Measurements from ENCODE around the gene ARMS2. TPM values are rescaled to one million over a fixed set of nuclear protein-coding genes. Genes with fewer than 3 reads are reported as not detected.

Gene ARMS2
- total and polyA plus RNA-seq, 2 donors (not counting 1 experiment from before 2014, with no cell fraction given), result not detected

DNA sequence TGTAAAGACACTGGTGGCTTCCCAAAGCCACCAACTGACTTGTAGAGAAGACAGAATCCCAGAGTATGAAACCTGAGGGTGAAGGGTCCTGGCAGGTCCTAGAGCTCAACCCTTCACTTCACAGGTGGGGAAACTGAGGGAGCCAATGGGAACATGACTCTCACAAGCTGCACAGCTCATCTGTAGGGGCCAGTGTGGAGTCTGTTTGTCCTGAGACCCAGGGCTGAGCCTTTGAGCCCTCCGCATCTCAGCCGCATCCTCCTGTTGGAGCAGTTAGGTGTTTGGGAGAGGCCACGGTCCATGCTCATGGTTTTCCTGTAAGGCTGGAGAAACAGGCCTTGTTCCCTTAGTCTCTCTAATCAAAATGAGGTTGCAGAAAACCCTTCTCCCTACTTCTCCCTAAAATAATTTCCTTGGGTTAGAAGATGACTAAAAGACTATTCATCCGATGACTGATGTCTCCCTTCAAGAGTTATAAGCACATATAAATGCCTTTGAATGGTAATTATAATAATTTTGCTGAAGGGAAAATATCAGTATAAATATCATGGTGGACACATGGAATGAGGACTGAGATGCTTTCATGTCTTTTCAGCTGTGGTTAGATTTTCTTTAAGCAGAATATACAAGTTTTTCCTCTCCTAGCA, 17.2 kb downstream of the ARMS2 start:
- H2AFZ ChIP-seq (ENCODE audit: low read length), result no peak overlapping the region
- TF ChIP-seq, protein P1, sequence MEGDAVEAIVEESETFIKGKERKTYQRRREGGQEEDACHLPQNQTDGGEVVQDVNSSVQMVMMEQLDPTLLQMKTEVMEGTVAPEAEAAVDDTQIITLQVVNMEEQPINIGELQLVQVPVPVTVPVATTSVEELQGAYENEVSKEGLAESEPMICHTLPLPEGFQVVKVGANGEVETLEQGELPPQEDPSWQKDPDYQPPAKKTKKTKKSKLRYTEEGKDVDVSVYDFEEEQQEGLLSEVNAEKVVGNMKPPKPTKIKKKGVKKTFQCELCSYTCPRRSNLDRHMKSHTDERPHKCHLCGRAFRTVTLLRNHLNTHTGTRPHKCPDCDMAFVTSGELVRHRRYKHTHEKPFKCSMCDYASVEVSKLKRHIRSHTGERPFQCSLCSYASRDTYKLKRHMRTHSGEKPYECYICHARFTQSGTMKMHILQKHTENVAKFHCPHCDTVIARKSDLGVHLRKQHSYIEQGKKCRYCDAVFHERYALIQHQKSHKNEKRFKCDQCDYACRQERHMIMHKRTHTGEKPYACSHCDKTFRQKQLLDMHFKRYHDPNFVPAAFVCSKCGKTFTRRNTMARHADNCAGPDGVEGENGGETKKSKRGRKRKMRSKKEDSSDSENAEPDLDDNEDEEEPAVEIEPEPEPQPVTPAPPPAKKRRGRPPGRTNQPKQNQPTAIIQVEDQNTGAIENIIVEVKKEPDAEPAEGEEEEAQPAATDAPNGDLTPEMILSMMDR (conservative IDR thresholded peaks at IDR 0.05 in 1 of 2, IDR thresholded peaks at IDR 0.05 in 1 of 2; ENCODE audit: low read depth in 1 of 2, low read length in 2 of 2), result no peak
- TF ChIP-seq EZH2 (IDR thresholded peaks at IDR 0.05; ENCODE audit: low read length, missing control alignments), result no peak
- H3K4me2 ChIP-seq (ENCODE audit: extremely low read depth, insufficient read depth, low read length), result no peak overlapping the region
- no peaks in the 10 kb centered on the region for H4K20me1 ChIP-seq (ENCODE audit: control insufficient read depth, extremely low read depth, insufficient read depth, low read length)
- peaks cover 23% of the 10 kb centered on the region for H3K4me1 ChIP-seq (ENCODE audit: control insufficient read depth, extremely low read depth, insufficient read depth, low read length)
- H3K79me2 ChIP-seq (ENCODE audit: control insufficient read depth, insufficient read depth, low read length), result peaks cover 3% of the 10 kb centered on the region
- no peaks in the 10 kb centered on the region for H3K27me3 ChIP-seq (ENCODE audit: control insufficient read depth, insufficient read depth, low read length)
- H3K9me3 ChIP-seq (ENCODE audit: control insufficient read depth, insufficient read depth, low read depth, low read length), result no peaks in the 10 kb centered on the region
- no peaks in the 10 kb centered on the region for H3K36me3 ChIP-seq (ENCODE audit: control insufficient read depth, insufficient read depth, low read length)
- H3K4me3 ChIP-seq (replicated peaks in 1 of 4; ENCODE audit: control extremely low read depth in 1 of 4, insufficient read depth in 1 of 4, low read depth in 3 of 4, low read length in 4 of 4), result no peak overlapping the region
- H3K9ac ChIP-seq (ENCODE audit: insufficient read depth, low read length), result no peak overlapping the region
- no peak overlapping the region for H3K27ac ChIP-seq (ENCODE audit: insufficient read depth, low read length)
- DNase-seq (ENCODE audit: low read depth in 2 of 2), result peak in 1 of 2 donors; percentile 37

DNA sequence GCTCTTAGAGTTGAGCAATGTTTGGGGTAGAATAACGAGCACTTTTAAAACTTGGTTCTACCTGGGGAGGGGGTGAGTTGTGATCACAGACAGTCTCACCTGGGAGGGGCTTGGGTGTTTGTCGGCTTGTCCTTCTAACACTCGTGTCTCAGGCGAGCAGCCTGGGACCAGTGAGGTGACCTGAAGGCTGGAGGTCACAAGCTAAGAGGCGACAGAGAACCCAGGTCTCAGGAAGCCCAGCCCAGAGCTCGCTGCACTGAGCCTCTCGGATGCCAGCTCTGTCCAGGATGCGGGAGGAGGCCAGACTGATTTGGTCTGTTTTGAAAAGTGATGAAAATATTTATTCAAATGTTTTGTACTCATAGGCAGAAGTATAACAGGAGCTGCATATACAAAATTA, 18.7 kb downstream of the ARMS2 start:
- H3K27me3 ChIP-seq (ENCODE audit: control insufficient read depth, insufficient read depth, low read length), result no peaks in the 10 kb centered on the region
- H3K9ac ChIP-seq (ENCODE audit: insufficient read depth, low read length), result no peak overlapping the region
- H3K36me3 ChIP-seq (ENCODE audit: control insufficient read depth, insufficient read depth, low read length), result no peaks in the 10 kb centered on the region
- TF ChIP-seq, protein P1 (conservative IDR thresholded peaks at IDR 0.05 in 1 of 2, IDR thresholded peaks at IDR 0.05 in 1 of 2; ENCODE audit: low read depth in 1 of 2, low read length in 2 of 2), result no peak
- TF ChIP-seq EZH2 (IDR thresholded peaks at IDR 0.05; ENCODE audit: low read length, missing control alignments), result no peak
- no peak for DNase-seq (ENCODE audit: low read depth in 2 of 2)
- H3K4me2 ChIP-seq (ENCODE audit: extremely low read depth, insufficient read depth, low read length), result no peak overlapping the region
- H3K79me2 ChIP-seq (ENCODE audit: control insufficient read depth, insufficient read depth, low read length), result peaks cover 3% of the 10 kb centered on the region
- H2AFZ ChIP-seq (ENCODE audit: low read length), result no peak overlapping the region
- H4K20me1 ChIP-seq (ENCODE audit: control insufficient read depth, extremely low read depth, insufficient read depth, low read length), result no peaks in the 10 kb centered on the region
- no peaks in the 10 kb centered on the region for H3K9me3 ChIP-seq (ENCODE audit: control insufficient read depth, insufficient read depth, low read depth, low read length)
- H3K4me3 ChIP-seq (replicated peaks in 1 of 4; ENCODE audit: control extremely low read depth in 1 of 4, insufficient read depth in 1 of 4, low read depth in 3 of 4, low read length in 4 of 4), result no peak overlapping the region
- peaks cover 23% of the 10 kb centered on the region for H3K4me1 ChIP-seq (ENCODE audit: control insufficient read depth, extremely low read depth, insufficient read depth, low read length)
- H3K27ac ChIP-seq (ENCODE audit: insufficient read depth, low read length), result no peak overlapping the region

DNA sequence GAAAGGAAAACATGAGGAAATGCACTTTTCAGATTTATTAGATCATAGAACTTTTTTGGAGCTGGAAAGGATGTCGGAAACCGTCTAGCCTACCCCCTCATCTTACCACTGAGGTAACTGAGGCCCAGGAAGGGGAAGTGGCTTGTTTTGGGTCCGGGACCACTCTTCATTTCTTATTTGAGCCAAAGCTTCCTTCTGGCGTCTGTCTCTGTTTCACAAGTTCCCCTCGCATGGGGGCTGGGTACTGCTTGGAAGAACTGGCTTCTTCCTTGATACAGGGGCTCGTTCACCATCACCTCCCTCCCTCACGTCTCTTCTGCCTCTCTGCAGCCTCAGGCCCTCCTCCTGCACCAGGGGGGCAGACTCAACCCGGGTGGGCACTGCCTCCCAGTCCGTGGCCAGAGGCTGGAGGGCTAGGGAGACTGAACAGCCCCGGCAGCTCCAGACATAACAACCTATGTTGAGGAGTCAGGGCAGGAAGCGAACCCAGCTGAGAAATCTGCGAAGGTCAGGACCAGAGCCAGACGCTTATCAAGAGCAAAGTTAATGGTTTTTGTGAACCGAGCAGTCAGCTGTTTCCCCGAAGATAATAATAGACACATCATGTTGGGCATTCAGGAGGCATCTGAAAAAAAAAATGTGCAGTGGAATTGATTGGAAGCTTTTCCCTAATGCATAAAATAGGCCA, 19.8 kb downstream of the ARMS2 start:
- H3K4me2 ChIP-seq (ENCODE audit: extremely low read depth, insufficient read depth, low read length), result no peak overlapping the region
- H3K9ac ChIP-seq (ENCODE audit: insufficient read depth, low read length), result no peak overlapping the region
- TF ChIP-seq, protein P1 (conservative IDR thresholded peaks at IDR 0.05 in 1 of 2, IDR thresholded peaks at IDR 0.05 in 1 of 2; ENCODE audit: low read depth in 1 of 2, low read length in 2 of 2), result no peak
- no peak for TF ChIP-seq EZH2 (IDR thresholded peaks at IDR 0.05; ENCODE audit: low read length, missing control alignments)
- no peaks in the 10 kb centered on the region for H3K36me3 ChIP-seq (ENCODE audit: control insufficient read depth, insufficient read depth, low read length)
- DNase-seq (ENCODE audit: low read depth in 2 of 2), result peak in 1 of 2 donors; percentile 56
- H2AFZ ChIP-seq (ENCODE audit: low read length), result no peak overlapping the region
- H3K27ac ChIP-seq (ENCODE audit: insufficient read depth, low read length), result no peak overlapping the region
- H3K4me1 ChIP-seq (ENCODE audit: control insufficient read depth, extremely low read depth, insufficient read depth, low read length), result peaks cover 20% of the 10 kb centered on the region
- H4K20me1 ChIP-seq (ENCODE audit: control insufficient read depth, extremely low read depth, insufficient read depth, low read length), result no peaks in the 10 kb centered on the region
- no peaks in the 10 kb centered on the region for H3K27me3 ChIP-seq (ENCODE audit: control insufficient read depth, insufficient read depth, low read length)
- H3K9me3 ChIP-seq (ENCODE audit: control insufficient read depth, insufficient read depth, low read depth, low read length), result no peaks in the 10 kb centered on the region
- no peak overlapping the region for H3K4me3 ChIP-seq (replicated peaks in 1 of 4; ENCODE audit: control extremely low read depth in 1 of 4, insufficient read depth in 1 of 4, low read depth in 3 of 4, low read length in 4 of 4)
- peaks cover 3% of the 10 kb centered on the region for H3K79me2 ChIP-seq (ENCODE audit: control insufficient read depth, insufficient read depth, low read length)
